SK-N-MC (cell line): ENCODE measurements around the gene ADCY7.

ENCODE experiments used
- DNase-seq: peaks from one replicate; pipeline ENCODE4 v3.0.0-alpha.2; 2011; ENCODE audit warnings: low read depth, low spot score
- H3K27ac ChIP-seq: fragments of 200-600 bp; sonication (generic); 2 replicates; pipeline ENCODE4 v1.5.1; 2016; ENCODE audit warnings: mixed run types
- H3K36me3 ChIP-seq: fragments of 200-600 bp; sonication (generic); 2 replicates; pipeline ENCODE4 v1.6.1; 2017; ENCODE audit warnings: antibody characterized with exemption, low read length, mixed read lengths; ENCODE audit not compliant: insufficient read depth
- H3K4me3 ChIP-seq: fragments of 200-600 bp; sonication (generic); 2 replicates; pipeline ENCODE4 v1.5.1; 2016
- H3K9ac ChIP-seq: fragments of 200-600 bp; sonication (generic); 2 replicates; pipeline ENCODE4 v1.8.0; 2017; ENCODE audit warnings: mixed run types, mixed read lengths; ENCODE audit not compliant: insufficient read length
- H3K9me3 ChIP-seq: fragments of 200-600 bp; sonication (generic); 2 replicates; pipeline ENCODE4 v1.6.1; 2017; ENCODE audit warnings: low read depth, mild to moderate bottlenecking, antibody characterized with exemption, low read length, moderate library complexity, mixed read lengths
- EZH2 ChIP-seq: fragments of 200-600 bp; sonication (generic); IDR thresholded peaks from one replicate; pipeline ENCODE4 v1.6.1; 2017; ENCODE audit warnings: antibody characterized with exemption
- FOXP2 ChIP-seq: optimal IDR thresholded peaks from 2 replicates; pipeline ENCODE3; 2011; ENCODE audit warnings: mild to moderate bottlenecking, moderate library complexity; ENCODE audit not compliant: insufficient read depth; ENCODE audit errors: extremely low read length, control extremely low read depth
- POLR2AphosphoS5 ChIP-seq: IDR thresholded peaks from 2 replicates; pipeline ENCODE4 v1.6.1; 2012; ENCODE audit warnings: mild to moderate bottlenecking, low read depth, low read length, borderline replicate concordance

Gene ADCY7

DNA sequence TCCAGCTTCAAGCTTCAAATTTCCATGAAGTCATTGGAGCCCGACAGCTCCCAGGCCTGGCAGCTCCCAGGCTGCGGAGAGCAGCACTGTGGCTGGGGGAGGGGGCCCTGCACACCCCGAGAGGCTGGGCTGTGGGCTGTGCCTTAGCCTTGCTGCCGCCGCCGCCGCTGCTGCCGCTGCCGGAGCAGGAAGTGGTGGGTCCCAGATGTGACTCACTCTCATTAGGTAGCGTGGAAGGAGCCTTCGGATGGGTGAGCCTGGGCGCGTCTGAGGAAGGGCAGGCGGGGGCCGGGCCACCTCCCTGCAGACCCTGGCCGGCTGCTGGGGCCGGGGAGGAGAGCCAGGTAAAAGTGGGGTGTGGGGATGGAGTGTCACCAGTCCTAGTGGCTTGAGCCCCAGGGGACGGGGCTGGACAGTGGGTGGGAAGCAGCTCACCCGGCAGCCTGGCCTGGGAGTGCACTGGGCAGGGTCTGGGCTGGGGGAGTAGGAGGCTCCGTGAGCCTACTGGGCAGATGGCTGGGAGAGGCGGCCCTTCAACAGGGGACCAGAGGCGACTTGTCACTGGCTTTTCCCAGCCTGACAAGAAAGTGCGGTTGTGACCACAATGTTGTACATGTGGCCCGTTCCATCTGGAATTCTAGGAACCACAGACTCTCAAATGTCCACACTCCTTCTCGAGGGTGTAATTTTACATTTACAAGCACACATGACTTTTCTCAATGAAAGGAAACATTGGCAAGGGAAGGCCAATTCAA lies at the start of gene ADCY7:
ADCY7 (plus strand) TSS at position 215 of the 755 bp plus-strand sequence. CDS start 21,629 bp downstream, outside the sequence.
- Histone ChIP-seq H3K9ac (no peak within 1 kb of the TSS), H3K4me3 (peak within 1 kb of the TSS; percentile 70), H3K36me3 (no peaks in the 10 kb centered on the region), H3K27ac (no peak within 1 kb of the TSS), H3K9me3 (no peaks in the 10 kb centered on the region)
- TF ChIP-seq EZH2 (no peak), FOXP2 (no peak), POLR2AphosphoS5 (0 out of 2 replicates have a peak, but pooled peaks have one; percentile 17)
- DNase-seq = no peak

DNA sequence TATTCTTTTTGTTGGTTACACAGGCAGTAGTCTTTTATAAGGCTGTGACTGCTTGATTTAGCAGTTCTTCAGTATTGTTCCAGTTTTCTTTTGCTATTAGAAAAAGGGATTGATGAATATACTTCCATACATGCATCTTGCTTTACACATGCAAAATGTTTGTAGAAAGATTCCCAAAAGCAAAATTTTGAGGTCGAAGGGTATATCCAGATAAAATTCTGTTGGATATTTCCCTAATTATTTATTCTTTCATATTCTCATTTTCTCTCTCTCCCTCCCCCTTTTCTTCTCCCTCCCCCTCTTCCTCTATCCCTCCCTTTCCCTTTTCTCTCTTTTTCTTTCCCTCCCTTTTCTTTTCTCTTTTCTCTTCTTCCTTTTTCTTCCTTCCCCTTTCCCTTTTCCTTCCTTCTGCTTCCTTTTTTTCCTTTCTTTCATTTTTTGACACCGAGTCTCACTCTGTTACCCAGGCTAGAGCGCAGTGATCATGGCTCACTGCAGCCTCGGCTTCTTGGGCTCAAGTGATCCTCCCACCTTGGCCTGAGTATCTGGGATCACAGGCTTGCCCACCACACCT lies 46.9 kb upstream of the ADCY7 start:
- no peak for DNase-seq
- Histone ChIP-seq H3K4me3 (no peak overlapping the region), H3K9ac (no peak overlapping the region), H3K27ac (no peak overlapping the region), H3K36me3 (peaks cover 5% of the 10 kb centered on the region), H3K9me3 (no peaks in the 10 kb centered on the region)
- no peak for TF ChIP-seq FOXP2
- TF ChIP-seq POLR2AphosphoS5 = no peak
- TF ChIP-seq EZH2 = no peak

DNA sequence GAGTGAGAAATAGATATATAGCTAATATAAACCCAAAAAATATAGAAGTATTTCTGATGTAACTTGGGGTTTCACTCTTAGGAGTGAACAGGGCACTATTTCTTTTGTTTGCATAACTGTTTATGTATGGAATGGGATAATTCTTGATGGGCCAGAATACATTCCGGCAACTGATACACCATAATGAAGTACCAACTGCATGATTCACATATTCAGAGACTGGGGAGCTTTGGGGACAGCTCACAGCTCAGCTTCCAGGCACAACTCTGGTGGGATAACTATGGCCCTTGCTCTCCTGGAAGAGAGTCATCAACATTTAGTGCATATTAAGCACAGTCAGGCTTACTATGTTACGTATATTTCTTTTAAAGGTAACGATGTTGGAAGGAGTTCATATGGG lies 42.1 kb upstream of the ADCY7 start:
- TF ChIP-seq FOXP2 = no peak
- TF ChIP-seq POLR2AphosphoS5 = no peak
- no peak for TF ChIP-seq EZH2
- H3K9ac ChIP-seq = no peak overlapping the region
- H3K27ac ChIP-seq = no peak overlapping the region
- H3K4me3 ChIP-seq = no peak overlapping the region
- peaks cover 3% of the 10 kb centered on the region; the same call in 1 of the 2 replicates for H3K36me3 ChIP-seq
- DNase-seq = no peak
- H3K9me3 ChIP-seq = no peaks in the 10 kb centered on the region

DNA sequence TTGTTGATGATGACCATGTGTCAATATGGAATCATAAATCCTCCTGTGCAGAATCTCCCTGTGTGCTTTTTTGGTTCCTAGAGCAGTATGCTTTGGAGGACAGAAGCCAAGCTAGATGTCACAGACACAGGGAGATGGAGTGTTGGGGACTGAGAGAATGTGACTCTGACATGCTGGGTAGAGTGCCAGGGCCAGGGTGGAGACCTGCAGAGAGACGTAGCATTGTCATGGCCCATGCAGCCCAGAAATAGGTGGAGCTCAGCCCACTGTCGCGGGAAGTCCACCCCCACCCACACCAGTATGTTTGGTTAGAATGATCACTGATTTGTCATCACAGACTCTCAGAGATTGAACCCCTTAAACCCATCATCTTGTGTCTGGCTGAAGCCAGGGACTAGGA lies 39.2 kb upstream of the ADCY7 start:
- no peak for DNase-seq
- Histone ChIP-seq H3K27ac (no peak overlapping the region), H3K36me3 (peaks cover 3% of the 10 kb centered on the region; the same call in 1 of the 2 replicates), H3K9me3 (no peaks in the 10 kb centered on the region), H3K9ac (no peak overlapping the region), H3K4me3 (no peak overlapping the region)
- TF ChIP-seq EZH2 = no peak
- TF ChIP-seq POLR2AphosphoS5 = no peak
- TF ChIP-seq FOXP2 = no peak

DNA sequence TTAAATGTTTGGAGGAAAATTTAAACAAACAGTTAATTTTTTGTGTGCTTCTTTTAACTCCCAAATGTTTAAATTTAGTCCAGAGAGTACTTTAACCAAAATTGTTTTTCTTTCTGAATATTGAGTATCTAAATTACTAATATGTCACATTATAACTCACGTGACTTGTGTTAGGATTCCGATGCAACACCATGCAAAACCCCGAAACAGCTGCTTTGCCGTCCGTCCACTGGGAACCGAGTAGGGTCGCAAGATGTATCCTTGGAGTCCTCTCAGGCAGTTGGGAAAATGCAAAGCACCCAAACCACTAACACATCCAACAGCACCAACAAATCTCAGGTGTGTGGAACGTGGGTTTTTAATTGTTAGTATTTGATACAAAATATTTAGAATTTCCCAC lies 38.7 kb upstream of the ADCY7 start:
- no peak for DNase-seq
- no peaks in the 10 kb centered on the region for H3K9me3 ChIP-seq
- no peak overlapping the region for H3K27ac ChIP-seq
- no peak overlapping the region for H3K9ac ChIP-seq
- no peak overlapping the region for H3K4me3 ChIP-seq
- TF ChIP-seq POLR2AphosphoS5 (no peak), EZH2 (no peak), FOXP2 (no peak)
- H3K36me3 ChIP-seq = peaks cover 3% of the 10 kb centered on the region; the same call in 1 of the 2 replicates

DNA sequence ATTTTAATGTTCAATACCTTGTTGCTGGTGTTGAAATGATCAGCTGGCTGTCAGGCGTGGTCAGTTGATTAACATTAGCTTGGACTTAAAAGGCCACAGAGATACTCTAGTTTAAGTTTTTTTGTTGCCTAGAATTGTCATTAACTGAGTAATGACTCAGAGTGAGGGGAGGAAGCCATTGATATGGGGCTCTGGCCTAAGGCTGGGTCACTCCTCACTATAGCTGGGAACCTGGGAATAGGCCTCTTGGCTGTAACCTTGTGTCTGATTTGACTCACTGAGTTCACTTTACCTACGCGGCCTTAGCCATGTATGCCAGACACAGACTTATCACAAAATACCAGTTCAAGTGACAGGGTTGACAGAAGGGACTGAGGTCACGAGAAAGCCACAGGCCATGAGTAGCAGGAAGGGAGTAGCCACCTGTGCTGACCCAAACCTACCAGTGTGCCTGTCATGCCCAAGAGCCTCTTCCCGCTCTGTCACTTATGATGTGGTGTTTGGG lies 37.9 kb upstream of the ADCY7 start:
- no peak for DNase-seq
- no peak overlapping the region for H3K9ac ChIP-seq
- H3K27ac ChIP-seq = no peak overlapping the region
- no peak overlapping the region for H3K4me3 ChIP-seq
- H3K9me3 ChIP-seq = no peaks in the 10 kb centered on the region
- H3K36me3 ChIP-seq = peaks cover 3% of the 10 kb centered on the region; the same call in 1 of the 2 replicates
- TF ChIP-seq EZH2 (no peak), FOXP2 (no peak), POLR2AphosphoS5 (no peak)

DNA sequence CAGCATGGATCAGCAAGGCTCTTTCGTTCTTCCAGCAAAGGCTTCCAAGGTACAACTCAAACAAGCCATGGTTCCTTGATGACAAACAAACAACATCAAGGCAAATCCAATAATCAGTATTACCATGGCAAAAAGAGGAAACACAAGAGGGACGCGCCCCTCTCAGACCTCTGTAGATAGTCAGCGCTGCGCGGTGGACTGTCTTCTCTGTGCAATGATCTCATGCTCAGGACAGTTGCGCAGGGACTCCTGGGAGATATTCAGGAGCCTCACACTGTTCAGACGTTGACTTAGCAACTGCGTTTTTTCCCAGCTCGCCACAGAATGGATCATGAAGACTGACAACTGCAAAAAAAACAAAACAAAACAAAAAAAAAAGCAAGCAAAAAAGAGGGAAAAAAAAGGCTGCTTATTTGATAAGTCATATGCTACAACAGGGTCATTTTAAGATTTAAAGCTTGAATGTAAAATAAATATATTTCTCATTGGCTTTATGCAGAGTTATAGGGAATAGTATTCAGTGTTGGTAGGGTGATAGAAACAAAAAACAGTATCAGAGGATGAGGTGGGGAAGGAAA lies 37.1 kb upstream of the ADCY7 start:
- no peak for TF ChIP-seq POLR2AphosphoS5
- no peak for TF ChIP-seq FOXP2
- no peak for TF ChIP-seq EZH2

DNA sequence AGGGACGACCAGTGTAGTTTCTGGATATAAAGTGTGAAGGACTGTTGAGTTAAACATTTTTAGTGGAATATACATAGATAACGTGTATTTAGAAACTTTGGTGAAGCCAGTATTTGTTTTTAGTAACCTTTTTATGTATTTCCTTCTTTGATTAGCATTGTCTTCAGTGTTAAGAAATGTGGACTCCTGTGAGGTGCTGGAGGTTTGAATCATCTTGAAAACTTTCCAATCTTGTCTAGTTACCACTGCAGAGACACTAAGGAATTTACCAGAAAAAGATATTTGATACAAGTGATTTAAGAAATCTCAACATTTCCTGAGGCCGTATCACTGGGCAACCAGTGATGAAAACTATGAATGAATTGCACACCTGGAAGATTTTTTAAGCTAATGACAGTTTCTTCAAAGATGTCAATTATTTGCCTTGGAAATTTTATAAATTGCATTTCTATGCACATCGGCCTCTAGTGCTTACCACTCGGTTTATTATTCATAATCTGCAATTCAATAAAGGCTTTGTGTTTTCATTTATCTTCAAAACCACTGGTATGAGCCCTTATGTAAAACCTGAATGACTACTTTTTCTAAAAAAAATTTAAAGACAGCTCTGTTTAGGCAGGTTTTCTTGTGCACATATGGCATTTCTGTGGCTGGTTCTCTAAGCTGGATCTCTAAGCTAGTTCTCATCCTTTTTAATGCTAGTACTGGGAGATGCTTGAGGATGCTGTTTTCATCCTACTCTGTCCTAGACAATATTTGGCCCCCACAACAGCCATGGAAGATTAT lies 31.4 kb upstream of the ADCY7 start:
- TF ChIP-seq EZH2 (no peak), POLR2AphosphoS5 (no peak), FOXP2 (no peak)
- Histone ChIP-seq H3K27ac (no peak overlapping the region), H3K9ac (no peak overlapping the region), H3K9me3 (no peaks in the 10 kb centered on the region), H3K36me3 (no peaks in the 10 kb centered on the region), H3K4me3 (no peak overlapping the region)
- no peak for DNase-seq

More for the DNA sequence above, 37.1 kb upstream of the ADCY7 start:
- no peak for DNase-seq
- Histone ChIP-seq H3K9ac (no peak overlapping the region), H3K9me3 (no peaks in the 10 kb centered on the region), H3K4me3 (no peak overlapping the region), H3K36me3 (peaks cover 3% of the 10 kb centered on the region; the same call in 1 of the 2 replicates), H3K27ac (no peak overlapping the region)

DNA sequence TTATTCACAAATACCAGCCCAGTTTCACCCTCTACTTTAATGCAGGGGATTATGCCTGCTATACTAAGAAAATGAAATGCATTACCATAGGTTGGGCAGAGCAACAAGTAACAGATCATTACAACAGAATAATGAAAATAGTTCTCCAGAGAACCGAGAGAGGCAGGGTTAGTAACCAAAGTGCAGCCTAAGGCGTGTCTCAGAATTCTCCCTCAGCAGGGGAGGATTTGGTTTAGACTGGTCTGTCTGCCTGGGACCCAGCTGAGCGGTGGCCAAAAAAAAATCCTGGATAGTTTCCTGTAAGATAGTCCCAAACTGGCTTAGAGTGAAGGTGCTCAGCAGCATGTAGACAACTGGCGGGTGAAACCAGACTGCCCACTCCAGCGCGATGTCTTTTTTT lies 30.8 kb upstream of the ADCY7 start:
- no peak overlapping the region for H3K9ac ChIP-seq
- H3K27ac ChIP-seq = no peak overlapping the region
- no peak for TF ChIP-seq EZH2
- no peak for TF ChIP-seq POLR2AphosphoS5
- no peak for TF ChIP-seq FOXP2
- H3K36me3 ChIP-seq = no peaks in the 10 kb centered on the region
- DNase-seq = no peak
- no peak overlapping the region for H3K4me3 ChIP-seq
- no peaks in the 10 kb centered on the region for H3K9me3 ChIP-seq
